ENCODE results near the gene UBA3.

Gene UBA3

DNA sequence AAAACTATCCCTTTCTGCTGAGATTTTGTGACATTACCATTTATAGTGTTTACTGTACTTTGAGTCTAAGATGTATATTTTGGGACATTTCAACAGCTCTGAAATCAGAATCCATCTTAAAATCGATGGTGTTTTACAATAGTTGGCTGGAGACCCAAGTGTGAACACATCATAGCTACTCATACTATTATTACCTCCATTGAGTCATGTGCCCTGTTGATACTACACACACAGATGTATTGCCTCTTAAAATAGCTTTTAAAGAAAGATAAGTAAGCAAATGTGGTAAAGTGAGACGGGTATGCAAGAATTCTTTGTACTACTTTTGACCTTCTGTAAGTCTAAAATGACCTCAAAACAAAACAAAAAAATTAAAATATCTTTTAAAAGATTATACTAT, 35.6 kb upstream of the UBA3 start:
- TF ChIP-seq FOXP2 (optimal IDR thresholded peaks at IDR 0.05; ENCODE audit: borderline replicate concordance, extremely low read depth, extremely low read length, insufficient read depth) (no peak), TAF1 (IDR thresholded peaks at IDR 0.05; ENCODE audit: borderline replicate concordance, insufficient read depth, low read length) (no peak), SIN3A (IDR thresholded peaks at IDR 0.05; ENCODE audit: borderline replicate concordance, insufficient read depth, low read length) (no peak), POLR2AphosphoS5 (IDR thresholded peaks at IDR 0.05; ENCODE audit: low read depth, low read length) (no peak)
- TF ChIP-seq, protein P1, sequence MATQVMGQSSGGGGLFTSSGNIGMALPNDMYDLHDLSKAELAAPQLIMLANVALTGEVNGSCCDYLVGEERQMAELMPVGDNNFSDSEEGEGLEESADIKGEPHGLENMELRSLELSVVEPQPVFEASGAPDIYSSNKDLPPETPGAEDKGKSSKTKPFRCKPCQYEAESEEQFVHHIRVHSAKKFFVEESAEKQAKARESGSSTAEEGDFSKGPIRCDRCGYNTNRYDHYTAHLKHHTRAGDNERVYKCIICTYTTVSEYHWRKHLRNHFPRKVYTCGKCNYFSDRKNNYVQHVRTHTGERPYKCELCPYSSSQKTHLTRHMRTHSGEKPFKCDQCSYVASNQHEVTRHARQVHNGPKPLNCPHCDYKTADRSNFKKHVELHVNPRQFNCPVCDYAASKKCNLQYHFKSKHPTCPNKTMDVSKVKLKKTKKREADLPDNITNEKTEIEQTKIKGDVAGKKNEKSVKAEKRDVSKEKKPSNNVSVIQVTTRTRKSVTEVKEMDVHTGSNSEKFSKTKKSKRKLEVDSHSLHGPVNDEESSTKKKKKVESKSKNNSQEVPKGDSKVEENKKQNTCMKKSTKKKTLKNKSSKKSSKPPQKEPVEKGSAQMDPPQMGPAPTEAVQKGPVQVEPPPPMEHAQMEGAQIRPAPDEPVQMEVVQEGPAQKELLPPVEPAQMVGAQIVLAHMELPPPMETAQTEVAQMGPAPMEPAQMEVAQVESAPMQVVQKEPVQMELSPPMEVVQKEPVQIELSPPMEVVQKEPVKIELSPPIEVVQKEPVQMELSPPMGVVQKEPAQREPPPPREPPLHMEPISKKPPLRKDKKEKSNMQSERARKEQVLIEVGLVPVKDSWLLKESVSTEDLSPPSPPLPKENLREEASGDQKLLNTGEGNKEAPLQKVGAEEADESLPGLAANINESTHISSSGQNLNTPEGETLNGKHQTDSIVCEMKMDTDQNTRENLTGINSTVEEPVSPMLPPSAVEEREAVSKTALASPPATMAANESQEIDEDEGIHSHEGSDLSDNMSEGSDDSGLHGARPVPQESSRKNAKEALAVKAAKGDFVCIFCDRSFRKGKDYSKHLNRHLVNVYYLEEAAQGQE (IDR thresholded peaks at IDR 0.05; ENCODE audit: insufficient read depth in 1 of 2, low read depth in 2 of 2, low read length in 2 of 2) = no peak

DNA sequence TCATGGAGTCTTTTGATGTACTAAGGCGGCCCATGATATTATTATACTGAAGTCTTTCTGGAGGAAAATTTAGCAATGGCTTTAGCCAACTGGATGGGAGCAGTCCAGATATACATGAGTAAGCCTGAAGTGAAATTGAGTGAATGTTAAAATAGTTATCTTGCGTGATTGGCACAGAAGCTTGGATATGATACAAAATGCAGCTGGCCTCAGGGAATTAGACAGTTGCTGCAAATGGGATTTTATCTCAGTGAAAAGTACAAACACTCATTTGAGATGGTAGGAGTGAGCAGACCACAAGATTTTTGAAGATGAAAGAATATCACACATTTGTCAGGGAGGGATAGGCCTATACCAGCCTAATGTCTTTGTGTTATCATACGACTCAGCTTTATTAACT, 33.4 kb upstream of the UBA3 start:
- TF ChIP-seq SIN3A (IDR thresholded peaks at IDR 0.05; ENCODE audit: borderline replicate concordance, insufficient read depth, low read length) (no peak), POLR2AphosphoS5 (IDR thresholded peaks at IDR 0.05; ENCODE audit: low read depth, low read length) (no peak), FOXP2 (optimal IDR thresholded peaks at IDR 0.05; ENCODE audit: borderline replicate concordance, extremely low read depth, extremely low read length, insufficient read depth) (no peak), TAF1 (IDR thresholded peaks at IDR 0.05; ENCODE audit: borderline replicate concordance, insufficient read depth, low read length) (no peak)
- TF ChIP-seq, protein P1 (IDR thresholded peaks at IDR 0.05; ENCODE audit: insufficient read depth in 1 of 2, low read depth in 2 of 2, low read length in 2 of 2) = no peak

DNA sequence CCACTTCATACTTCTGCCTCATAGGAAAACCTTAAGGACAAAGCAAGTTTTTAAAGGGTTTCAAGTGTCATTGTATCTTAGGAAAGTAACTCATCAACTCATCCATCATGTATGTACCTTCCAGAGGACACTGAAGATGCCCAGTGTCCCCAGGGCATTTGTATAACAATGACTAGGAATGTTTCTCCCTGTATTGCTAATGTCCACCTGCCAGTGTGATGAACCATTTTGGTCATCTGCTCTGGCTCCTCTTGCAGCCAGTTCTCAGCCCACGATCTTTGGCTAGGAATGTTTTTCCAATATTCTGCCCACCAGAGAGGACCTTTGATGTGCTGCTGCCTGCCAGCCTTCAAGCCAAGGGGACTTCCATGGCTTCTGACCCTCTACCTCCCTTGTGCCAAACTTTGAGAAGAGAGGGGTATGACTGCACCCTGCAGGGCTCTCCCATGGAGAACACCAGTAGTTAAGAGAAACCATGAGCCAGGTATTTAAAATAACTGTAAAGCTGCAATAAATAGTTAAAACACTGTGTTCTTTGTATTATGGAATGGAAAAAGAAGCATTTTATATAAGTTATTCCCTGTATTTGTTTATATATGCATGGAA, 30.9 kb upstream of the UBA3 start:
- no peak for TF ChIP-seq TAF1 (IDR thresholded peaks at IDR 0.05; ENCODE audit: borderline replicate concordance, insufficient read depth, low read length)
- TF ChIP-seq, protein P1 (IDR thresholded peaks at IDR 0.05; ENCODE audit: insufficient read depth in 1 of 2, low read depth in 2 of 2, low read length in 2 of 2) = no peak
- no peak for TF ChIP-seq SIN3A (IDR thresholded peaks at IDR 0.05; ENCODE audit: borderline replicate concordance, insufficient read depth, low read length)
- no peak for TF ChIP-seq FOXP2 (optimal IDR thresholded peaks at IDR 0.05; ENCODE audit: borderline replicate concordance, extremely low read depth, extremely low read length, insufficient read depth)
- no peak for TF ChIP-seq POLR2AphosphoS5 (IDR thresholded peaks at IDR 0.05; ENCODE audit: low read depth, low read length)

DNA sequence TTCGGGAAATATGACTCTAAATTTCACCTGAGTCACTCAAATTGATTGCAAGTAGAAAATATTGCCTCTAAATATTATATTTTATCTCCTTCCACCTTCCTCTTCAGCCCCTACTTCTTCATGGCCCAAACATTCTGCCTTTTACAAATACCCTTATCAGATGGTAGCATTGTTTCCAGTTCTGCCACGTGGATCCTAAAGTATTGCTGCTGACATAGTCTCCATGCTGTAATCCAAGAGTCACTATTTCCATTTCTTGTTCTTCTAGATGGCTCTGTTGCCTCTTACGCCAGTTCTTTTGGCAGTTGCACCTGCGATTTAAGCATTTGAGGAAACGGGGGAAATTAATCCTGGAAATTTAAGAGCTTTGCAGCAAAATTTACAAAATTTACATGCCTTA, 28.6 kb upstream of the UBA3 start:
- TF ChIP-seq FOXP2 (optimal IDR thresholded peaks at IDR 0.05; ENCODE audit: borderline replicate concordance, extremely low read depth, extremely low read length, insufficient read depth) (no peak), POLR2AphosphoS5 (IDR thresholded peaks at IDR 0.05; ENCODE audit: low read depth, low read length) (no peak), SIN3A (IDR thresholded peaks at IDR 0.05; ENCODE audit: borderline replicate concordance, insufficient read depth, low read length) (no peak), TAF1 (IDR thresholded peaks at IDR 0.05; ENCODE audit: borderline replicate concordance, insufficient read depth, low read length) (no peak)
- TF ChIP-seq, protein P1 (IDR thresholded peaks at IDR 0.05; ENCODE audit: insufficient read depth in 1 of 2, low read depth in 2 of 2, low read length in 2 of 2) = no peak
